HepG2 (cell line): ENCODE data around the gene P2RX3. TPM values are rescaled to one million over a fixed set of nuclear protein-coding genes. Genes with fewer than 3 reads are reported as not detected.

ENCODE experiments used
- ATAC-seq: fragments of 200-7000 bp; cut with Tn5 transposase; 3 replicates; pipeline ENCODE4 v1.9.1; 2020; ENCODE audit warnings: mild to moderate bottlenecking, moderate library complexity
- BruUV-seq: library from RNA; stranded (reverse); fragments of 400-500 nt; replicated peaks from 2 replicates; lab custom pipeline; 2021; lab: Mats Ljungman, UMichigan
- CTCF ChIA-PET: fragments of 300-600 bp; formaldehyde crosslinking; extraction: SDS; loops from one replicate; lab custom pipeline; 2021; ENCODE audit warnings: low total read pairs, inconsistent platforms, low intra/inter-chr PET ratio; lab: Yijun Ruan, JAX
- POLR2A ChIA-PET: fragments of 350-600 bp; sonication (Branson Sonifier 250); formaldehyde crosslinking; loops from one replicate; lab custom pipeline; 2020; ENCODE audit warnings: antibody characterized with exemption, inconsistent platforms; lab: Yijun Ruan, JAX
- DNase-seq: peaks from one replicate; pipeline ENCODE4 v3.0.0-alpha.2; 2015; ENCODE audit warnings: low spot score
- FAIRE-seq: peaks from 3 replicates; lab custom pipeline; 2011; peaks lifted over from hg19 to GRCh38; lab: Jason Lieb, UNC
- H2AFZ ChIP-seq: one replicate; pipeline ENCODE4 v1.6.1; 2011; ENCODE audit warnings: low read length, inconsistent platforms
- H3K27ac ChIP-seq: fragments of 300-600 bp; 3 replicates; pipeline ENCODE4 v1.8.0; 2011; ENCODE audit warnings: mixed run types, mild to moderate bottlenecking, mixed read lengths, low read length, inconsistent platforms; ENCODE audit not compliant: insufficient read depth; ENCODE audit errors: extremely low read length
- H3K27me3 ChIP-seq, 2 experiments: fragments of 200-600 bp in 1 of 2; 2 replicates in 1 of 2; 3 replicates in 1 of 2; pipeline versions ENCODE4 v1.6.0 to v1.8.0; 2011; ENCODE audit warnings: low read length in 2 of 2, mild to moderate bottlenecking in 2 of 2, moderate library complexity in 2 of 2, inconsistent platforms in 1 of 2; ENCODE audit not compliant: insufficient read depth in 2 of 2, control insufficient read depth in 1 of 2
- H3K36me3 ChIP-seq, 2 experiments: fragments of 200-600 bp in 1 of 2; replicated peaks in 1 of 2; 2 replicates in 1 of 2; 3 replicates in 1 of 2; pipeline versions ENCODE4 v1.5.1 to v1.8.0; 2011; ENCODE audit warnings: low read length in 2 of 2, inconsistent platforms in 1 of 2; ENCODE audit not compliant: insufficient read depth in 2 of 2, control insufficient read depth in 1 of 2
- H3K4me1 ChIP-seq: 2 replicates; pipeline ENCODE4 v1.5.1; 2012; ENCODE audit warnings: low read length, inconsistent platforms; ENCODE audit not compliant: insufficient read depth
- H3K4me2 ChIP-seq: 2 replicates; pipeline ENCODE4 v1.6.0; 2011; ENCODE audit warnings: low read depth, low read length, inconsistent platforms
- H3K4me3 ChIP-seq, 3 experiments: fragments of 200-600 bp in 1 of 3; sonication (generic), shearing (Covaris generic) in 1 of 3; replicated peaks in 1 of 3; 2 replicates each; pipeline ENCODE4 v1.5.1; 2011 to 2016; ENCODE audit warnings: low read length in 3 of 3, inconsistent platforms in 2 of 3, low read depth in 2 of 3, mild to moderate bottlenecking in 2 of 3, control low read depth in 1 of 3, mixed read lengths in 1 of 3; ENCODE audit not compliant: insufficient read depth in 1 of 3
- H3K79me2 ChIP-seq: one replicate; pipeline ENCODE4 v1.6.1; 2011; ENCODE audit warnings: low read length, inconsistent platforms; ENCODE audit not compliant: insufficient read depth
- H3K9ac ChIP-seq: 2 replicates; pipeline ENCODE4 v1.6.0; 2011; ENCODE audit warnings: mild to moderate bottlenecking, low read depth, low read length, inconsistent platforms; ENCODE audit not compliant: insufficient read depth
- H3K9me3 ChIP-seq: 2 replicates; pipeline ENCODE4 v1.5.1; 2012; ENCODE audit warnings: mild to moderate bottlenecking, low read length
- H4K20me1 ChIP-seq: 2 replicates; pipeline ENCODE4 v1.6.0; 2011; ENCODE audit warnings: inconsistent platforms, mild to moderate bottlenecking, low read length, moderate library complexity; ENCODE audit not compliant: insufficient read depth
- KIAA2018 ChIP-seq: sonication (generic); formaldehyde crosslinking; IDR thresholded peaks from 2 replicates; pipeline ENCODE4 v1.5.0; 2020; ENCODE audit warnings: mild to moderate bottlenecking, missing genetic modification reagents, borderline replicate concordance
- RBM22 ChIP-seq: fragments of 200-400 bp; formaldehyde crosslinking; optimal IDR thresholded peaks from 2 replicates; pipeline ENCODE3; 2017; ENCODE audit warnings: mild to moderate bottlenecking, low read length, moderate library complexity
- WGBS: methylation state at CpG from one replicate; pipeline ENCODE4 v1.1.6; 2017; ENCODE audit warnings: low lambda C conversion rate; 5-methylcytosine and 5-hydroxymethylcytosine counted together
- in situ Hi-C: cut with HindIII; loops from 2 replicates; pipeline ENCODE4 v1.10.0; 2017; ENCODE audit warnings: low pct_unique_long_range_greater_than_20kb; ENCODE audit not compliant: extremely low pct_ligation_motif_present
- intact Hi-C: fragments of 100-400 bp; cut with micrococcal nuclease; formaldehyde crosslinking; loops from one replicate; pipeline ENCODE4 v1.10.0; 2022; ENCODE audit not compliant: unreplicated experiment
- polyA plus RNA-seq, 8 experiments: library from polyadenylated mRNA; depleted of rRNA in 3 of 8; stranded (reverse) in 7 of 8; unstranded in 1 of 8; fragments of >200 nt; fragmentation: Illumina TruSeq in 4 of 8; extraction: Trizol in 4 of 8; gene quantifications; 2 replicates each; pipeline versions ENCODE4 v1.2.1 to v1.2.3, GENCODE V29; 2011 to 2016; ENCODE audit warnings: low read depth in 4 of 8, missing spikeins in 1 of 8, mixed read lengths in 1 of 8; ENCODE audit not compliant: insufficient read depth in 1 of 8
- total RNA-seq, 5 experiments: library from RNA; depleted of rRNA; stranded (reverse); fragments of >200 nt; fragmentation: Illumina TruSeq; extraction: Trizol; gene quantifications; 2 replicates each; pipeline ENCODE4 v1.2.3, GENCODE V29; 2016; ENCODE audit warnings: low read depth in 1 of 5

The P2RX3 gene
- total and polyA plus RNA-seq, 2 of the 13 experiments (the other 11 are each of a cell fraction or from before 2014, with no cell fraction given) = 0.08 TPM; not detected in 1

- Histone ChIP-seq H3K4me1 (peaks cover 27% of the 10 kb centered on the region), H3K4me3 (no peak overlapping the region), H3K4me2 (no peak overlapping the region), H3K9me3 (no peaks in the 10 kb centered on the region), H2AFZ (no peak overlapping the region), H3K36me3 (peaks cover 32 to 70% of the 10 kb centered on the region in 2 experiments), H3K27ac (no peak overlapping the region), H3K27me3 (no peaks in the 10 kb centered on the region), H3K79me2 (peaks cover 32% of the 10 kb centered on the region), H3K9ac (no peak overlapping the region), H4K20me1 (no peaks in the 10 kb centered on the region)
- DNase-seq = no peak
- ChIA-PET POLR2A (no interaction called here), CTCF (no interaction called here)
- intact Hi-C loops (no loop called here), in situ Hi-C loops (no loop called here)
- ATAC-seq = no peak
- TF ChIP-seq KIAA2018 (CRISPR knock-in tag) (no peak), RBM22 (peak; percentile 26)
- no peak for FAIRE-seq
- BruUV-seq = no TSS peak
- 96% methylated on average over 10 of the region's 14 CpGs for WGBS
Measured at GRCh38 chr11:57331720-57332119, 6.4 kb upstream of the P2RX3 start.
